ENCODE measurements around the gene PAM. TPM values are rescaled to one million over a fixed set of nuclear protein-coding genes. Genes with fewer than 3 reads are reported as not detected.

PAM gene
- total and polyA plus RNA-seq, 2 of the 8 experiments (the other 6 are each of a cell fraction or from before 2014, with no cell fraction given): 30.4 to 67.8 TPM

- Histone ChIP-seq H4K91ac (replicated peaks; ENCODE audit: insufficient read length, low read length) (no peak overlapping the region), H3K9ac (replicated peaks in 1 of 4; ENCODE audit: extremely low read depth in 1 of 4, low read depth in 3 of 4, low read length in 3 of 4) (no peak overlapping the region), H3K18ac (ENCODE audit: extremely low read depth, low read length) (no peak overlapping the region), H2AK5ac (ENCODE audit: low read depth, low read length) (no peak overlapping the region), H4K20me1 (replicated peaks in 1 of 2; ENCODE audit: control insufficient read depth in 1 of 2, insufficient read depth in 2 of 2, low read length in 2 of 2) (no peaks in the 10 kb centered on the region), H3K36me3 (ENCODE audit: control insufficient read depth in 2 of 4, insufficient read depth in 4 of 4, low read length in 3 of 4) (no peaks in the 10 kb centered on the region), H3K23me2 (ENCODE audit: low read depth, low read length) (no peaks in the 10 kb centered on the region), H2BK15ac (ENCODE audit: low read length) (no peak overlapping the region), H3K9me3 (ENCODE audit: insufficient read depth in 2 of 2, low read depth in 1 of 2, low read length in 1 of 2) (no peaks in the 10 kb centered on the region), H3K4me2 (ENCODE audit: insufficient read depth in 1 of 2, low read depth in 2 of 2, low read length in 2 of 2) (no peak overlapping the region), H3K79me2 (ENCODE audit: control insufficient read depth in 1 of 2, insufficient read depth in 2 of 2, low read length in 2 of 2) (no peaks in the 10 kb centered on the region), H2BK12ac (ENCODE audit: low read depth, low read length) (no peak overlapping the region), H3K23ac (ENCODE audit: insufficient read length) (no peak overlapping the region), H2BK5ac (ENCODE audit: low read depth, low read length) (no peak overlapping the region), H3K4ac (replicated peaks; ENCODE audit: insufficient read length, low read depth, low read length) (no peak overlapping the region), H3K4me1 (replicated peaks in 1 of 4; ENCODE audit: control insufficient read depth in 3 of 4, insufficient read depth in 4 of 4, low read length in 3 of 4) (peaks cover 0 to 3% (median 0%) of the 10 kb centered on the region in 4 experiments; a peak in 1 of 7 replicates), H4K8ac (ENCODE audit: extremely low read depth, insufficient read depth, low read length) (no peak overlapping the region), H3K27ac (ENCODE audit: low read depth, low read length) (no peak overlapping the region), H2BK20ac (ENCODE audit: low read length) (no peak overlapping the region), H2BK120ac (replicated peaks; ENCODE audit: low read depth, low read length) (no peak overlapping the region), H3K79me1 (ENCODE audit: low read depth, low read length) (no peaks in the 10 kb centered on the region), H3K56ac (replicated peaks; ENCODE audit: insufficient read length, low read depth, low read length) (no peak overlapping the region), H3K4me3 (ENCODE audit: extremely low read depth in 1 of 4, insufficient read depth in 2 of 4, low read depth in 3 of 4, low read length in 4 of 4) (no peak overlapping the region), H3K27me3 (replicated peaks in 1 of 4; ENCODE audit: control insufficient read depth in 3 of 4, extremely low read depth in 1 of 4, insufficient read depth in 3 of 4, low read length in 3 of 4) (no peaks in the 10 kb centered on the region), H4K5ac (ENCODE audit: insufficient read length, low read depth, low read length) (no peak overlapping the region), H2AFZ (ENCODE audit: low read length) (no peak overlapping the region), H3K14ac (ENCODE audit: insufficient read length) (no peak overlapping the region)
- CTCF ChIA-PET (ENCODE audit: partially characterized antibody): no interaction called here
- POLR2A ChIA-PET (ENCODE audit: partially characterized antibody): no interaction called here
- DNase-seq (ENCODE audit: low read depth in 1 of 2, low spot score in 2 of 2) (no peak), FAIRE-seq (no peak)
- 100% methylated on average over 1 of the region's 1 CpG; no CpG with 5 or more reads in 1 of the 2 experiments for WGBS, 2 experiments (ENCODE audit: extremely low coverage in 1 of 2, insufficient coverage in 1 of 2, insufficient read length in 1 of 2, insufficient replicate concordance in 2 of 2, low coverage in 1 of 2, low lambda C conversion rate in 2 of 2, missing lambda C conversion rate in 1 of 2)
- TF ChIP-seq POLR2A (IDR thresholded peaks at IDR 0.05; ENCODE audit: control extremely low read depth in 1 of 2, low read depth in 2 of 2, low read length in 2 of 2) (no peak), SAP30 (IDR thresholded peaks at IDR 0.05; ENCODE audit: insufficient read depth, insufficient replicate concordance, low read length) (no peak), EGR1 (IDR thresholded peaks at IDR 0.05; ENCODE audit: borderline replicate concordance, low read depth, low read length) (no peak), TAF1 (IDR thresholded peaks at IDR 0.05; ENCODE audit: low read depth, low read length) (no peak), SIX5 (IDR thresholded peaks at IDR 0.05; ENCODE audit: low read depth, low read length) (no peak), MAFK (IDR thresholded peaks at IDR 0.05; ENCODE audit: low read depth, low read length) (no peak), TBP (IDR thresholded peaks at IDR 0.05; ENCODE audit: low read depth, low read length) (no peak), E2F6 (IDR thresholded peaks at IDR 0.05) (no peak), HDAC6 (IDR thresholded peaks at IDR 0.05; ENCODE audit: low read depth, low read length) (no peak), JUN (IDR thresholded peaks at IDR 0.05; ENCODE audit: low read depth, low read length) (no peak), RNF2 (IDR thresholded peaks at IDR 0.05; ENCODE audit: borderline replicate concordance, low read depth, low read length, missing control alignments, poor library complexity, severe bottlenecking) (no peak)
These were observed 34.1 kb upstream of the PAM start for GRCh38 chr5:102720969-102721368.

Data from H1 (cell line).